ENCODE data around the gene PRPF19.
A peak's percentile ranks its signal among the peaks of the same experiment; 100 is the strongest.

Gene PRPF19

DNA sequence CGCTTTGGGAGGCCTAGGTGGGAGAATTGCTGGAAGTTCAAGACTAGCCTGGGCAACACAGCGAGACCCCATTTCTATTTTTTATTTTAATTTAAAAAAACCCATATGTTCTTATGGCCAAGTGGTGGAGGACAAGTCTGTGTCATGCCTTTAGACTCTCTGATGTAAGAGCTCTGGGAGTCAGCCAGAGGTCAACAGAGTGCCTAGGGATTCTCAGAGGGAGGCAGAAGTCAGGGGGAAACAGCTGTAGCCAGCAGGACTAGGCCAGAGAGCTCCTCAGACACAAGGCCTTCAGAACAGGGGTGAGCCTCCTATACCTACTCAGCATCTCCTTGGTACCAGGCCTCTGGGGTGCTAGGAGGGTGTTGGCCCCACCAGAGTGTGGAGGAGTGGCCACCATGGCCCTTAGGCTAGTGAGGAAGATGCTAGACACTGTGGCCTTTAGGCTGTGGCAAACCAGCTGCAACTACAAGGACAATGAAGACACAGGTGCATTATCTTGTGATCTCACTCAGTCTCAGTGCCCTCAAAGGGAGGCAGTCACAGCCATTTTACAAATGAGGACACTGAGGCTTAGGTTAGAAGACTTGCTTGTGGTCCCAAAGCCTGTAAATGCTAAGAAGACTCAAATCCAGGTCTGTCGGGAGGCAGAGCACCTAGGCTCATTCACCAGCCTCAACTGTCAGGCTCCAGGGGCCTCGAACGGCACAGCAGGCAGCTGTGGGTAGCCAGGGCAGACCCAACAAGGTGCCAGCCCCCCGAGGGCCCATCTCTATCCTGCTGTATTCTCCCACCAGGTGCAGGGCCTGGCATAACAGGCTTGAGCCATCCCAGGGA is 34.0 kb downstream of the PRPF19 start:
- peak; percentile 66 for DNase-seq

GRCh38 chr11:60871378-60872061 is 34.9 kb downstream of the PRPF19 start:
- DNase-seq, result peak; percentile 51

DNA sequence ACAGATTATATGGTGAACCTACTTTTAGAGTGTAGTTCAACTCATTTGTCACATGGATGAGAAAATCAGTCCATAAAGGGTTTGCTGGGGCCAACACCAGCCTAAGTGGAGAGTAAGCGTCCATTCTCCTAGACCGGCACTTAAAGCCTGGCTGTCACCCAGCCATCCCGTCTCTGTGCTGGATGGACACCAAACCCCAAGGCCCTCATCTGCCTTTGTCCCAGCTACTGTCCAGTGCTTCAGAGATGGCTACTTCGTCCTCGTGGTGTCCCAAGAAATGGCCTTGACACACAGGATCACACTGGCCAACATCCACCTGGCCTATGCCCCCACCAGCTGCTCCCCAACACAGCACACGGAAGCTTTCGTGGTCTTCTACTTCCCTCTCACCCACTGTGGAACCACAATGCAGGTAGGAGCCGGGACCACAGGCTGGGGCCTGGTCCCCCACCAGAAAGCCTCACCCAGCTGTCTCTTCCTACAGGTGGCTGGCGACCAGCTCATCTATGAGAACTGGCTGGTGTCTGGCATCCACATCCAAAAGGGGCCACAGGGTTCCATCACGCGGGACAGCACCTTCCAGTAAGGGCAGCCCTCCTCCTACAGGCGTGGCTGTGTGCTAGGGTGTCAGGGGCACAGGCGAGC is 35.5 kb downstream of the PRPF19 start:
- no peak for DNase-seq

DNA sequence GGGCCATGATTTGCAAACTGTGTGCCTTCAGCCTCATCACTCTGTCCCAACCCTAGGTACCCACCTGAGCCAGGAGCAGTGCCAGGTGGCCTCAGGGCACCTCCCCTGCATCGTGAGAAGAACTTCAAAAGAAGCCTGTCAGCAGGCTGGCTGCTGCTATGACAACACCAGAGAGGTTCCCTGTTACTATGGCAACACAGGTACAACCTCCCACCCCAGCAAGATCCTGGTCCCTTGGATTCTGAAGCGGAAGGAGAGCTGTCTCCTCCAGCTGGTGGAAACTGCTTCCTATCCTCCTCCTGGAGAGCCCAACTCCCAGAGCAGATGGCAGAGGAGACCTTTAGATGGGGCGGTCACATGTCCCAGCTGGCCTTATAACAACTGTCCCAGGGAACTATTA is 36.1 kb downstream of the PRPF19 start:
- DNase-seq, result no peak

GRCh38 chr11:60869451-60869825 is 36.9 kb downstream of the PRPF19 start:
- no peak for DNase-seq

DNA sequence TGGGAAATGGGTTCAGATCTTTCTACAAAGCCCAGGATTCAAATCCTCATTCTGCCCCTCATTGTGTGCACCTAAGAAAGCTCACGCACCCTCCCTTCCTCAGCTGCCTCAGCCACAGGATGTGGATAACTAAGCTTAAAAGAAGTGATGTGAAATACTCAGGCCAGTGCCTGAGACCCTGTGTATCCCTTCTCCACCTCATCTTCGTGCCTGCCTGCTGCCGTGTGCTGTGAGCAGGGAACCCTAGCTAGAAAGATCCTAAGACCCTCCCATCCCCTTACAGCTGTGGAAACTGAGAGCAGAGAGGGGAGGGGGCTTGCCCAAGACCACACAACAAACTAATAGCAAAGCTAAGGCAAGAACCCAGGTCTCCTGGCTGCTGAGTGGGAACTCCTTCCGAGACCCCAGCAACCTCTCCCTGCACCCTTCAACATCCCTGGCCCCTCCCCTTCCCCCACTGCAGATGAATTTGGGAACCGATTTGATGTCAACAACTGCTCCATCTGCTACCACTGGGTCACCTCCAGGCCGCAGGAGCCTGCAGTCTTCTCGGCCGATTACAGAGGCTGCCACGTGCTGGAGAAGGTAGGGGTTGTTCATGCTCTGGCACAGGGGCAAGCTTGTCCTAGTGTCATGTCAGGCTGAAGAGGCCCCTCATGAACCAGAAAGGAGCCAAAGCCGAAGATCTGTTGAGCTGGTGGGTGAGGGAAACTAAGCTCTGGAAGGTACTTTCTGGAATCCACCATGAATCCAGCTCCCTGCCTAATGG is 37.5 kb downstream of the PRPF19 start:
- DNase-seq, result no peak

- DNase-seq, result no peak
These were observed 38.3 kb downstream of the PRPF19 start for GRCh38 chr11:60867871-60868681.

DNA sequence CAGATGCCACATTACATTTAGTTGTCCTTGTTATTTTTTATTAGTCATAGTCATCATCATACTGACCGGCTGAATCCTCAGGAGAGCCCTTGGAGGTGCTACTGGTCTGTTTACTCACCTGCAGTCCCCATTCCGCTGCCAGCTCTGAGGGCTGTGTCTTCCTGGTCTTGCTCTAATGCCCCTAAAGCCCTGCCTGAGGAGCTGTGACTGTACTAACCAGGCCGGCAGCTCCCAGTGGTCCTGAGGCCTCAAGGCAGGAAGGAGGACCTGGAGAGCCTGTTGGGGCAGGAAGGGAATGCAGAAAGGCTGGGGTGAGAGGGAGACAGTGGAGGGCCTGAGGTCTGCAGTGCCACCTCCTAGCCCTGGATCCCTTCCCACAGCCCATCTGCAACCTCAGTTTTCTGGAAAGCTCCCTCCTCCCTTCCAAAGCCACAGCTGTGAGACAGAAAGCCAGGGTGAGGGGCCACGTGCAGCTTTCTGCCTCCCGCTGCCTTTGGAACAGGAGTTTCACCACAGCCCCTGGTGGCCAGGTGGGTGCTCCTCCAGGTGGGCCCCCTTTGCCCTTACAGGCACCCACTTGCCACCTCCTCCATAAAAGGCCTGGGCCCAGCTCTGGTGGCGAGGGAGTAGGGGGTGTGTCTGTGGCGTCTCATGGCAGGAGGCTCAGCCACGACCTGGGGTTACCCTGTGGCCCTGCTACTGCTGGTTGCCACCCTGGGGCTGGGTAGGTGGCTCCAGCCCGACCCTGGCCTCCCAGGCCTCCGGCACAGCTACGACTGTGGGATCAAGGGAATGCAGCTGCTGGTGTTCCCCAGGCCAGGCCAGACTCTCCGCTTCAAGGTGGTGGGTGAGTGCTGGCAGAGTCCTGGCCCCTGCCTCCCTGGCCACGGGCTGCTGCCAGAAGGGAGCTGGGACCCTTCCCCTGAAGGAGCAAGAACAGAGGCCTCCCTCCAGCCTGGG is 39.2 kb downstream of the PRPF19 start, which contains the start of gene ZP1:
ZP1 (plus strand) TSS at position 632 of the 960 bp plus-strand sequence; CDS start at position 652, 20 bp downstream.
- DNase-seq, result no peak

DNA sequence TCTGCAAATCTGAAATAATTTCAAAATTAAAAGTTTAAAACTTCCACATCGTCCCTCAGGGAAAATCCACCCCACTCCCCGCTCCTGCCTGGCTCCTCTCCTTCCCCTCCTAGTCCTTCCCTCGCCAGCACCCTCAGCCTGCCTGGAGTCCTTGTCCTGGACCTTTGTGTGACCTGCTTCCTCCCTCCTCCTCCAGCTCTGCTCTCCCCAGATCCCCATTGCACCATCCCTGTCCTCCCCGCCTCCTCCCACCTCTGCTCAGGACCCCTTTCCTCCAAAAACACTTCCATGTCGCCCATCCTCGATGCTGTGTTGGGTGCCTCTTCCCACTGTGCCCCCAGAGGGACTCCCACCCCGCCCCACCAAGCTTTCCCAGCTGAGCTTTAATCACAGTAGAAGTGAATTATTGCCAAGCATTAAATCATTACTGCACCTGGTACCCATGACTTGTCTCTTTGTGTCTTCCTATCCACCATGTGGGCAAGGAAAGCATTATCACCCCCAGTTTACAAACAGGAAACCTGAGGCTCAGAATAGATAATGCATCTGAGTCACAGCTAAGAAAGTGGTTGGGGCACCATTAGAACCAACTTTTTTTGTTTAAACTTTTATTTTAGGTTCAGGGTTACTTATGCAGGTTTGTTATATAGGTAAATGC is 41.4 kb downstream of the PRPF19 start:
- DNase-seq, result no peak

- DNase-seq, result no peak
These were observed 42.5 kb downstream of the PRPF19 start for GRCh38 chr11:60863550-60864521.

GRCh38 chr11:60862171-60862570 is 44.2 kb downstream of the PRPF19 start:
- DNase-seq, result no peak

- DNase-seq, result peak; percentile 11
These were observed 45.4 kb downstream of the PRPF19 start for GRCh38 chr11:60860943-60861342.

- DNase-seq, result no peak
These were observed 46.7 kb downstream of the PRPF19 start for GRCh38 chr11:60859616-60860250.

GRCh38 chr11:60858731-60859464 is 47.5 kb downstream of the PRPF19 start:
- DNase-seq, result no peak

GRCh38 chr11:60858236-60858635 is 48.1 kb downstream of the PRPF19 start:
- DNase-seq, result no peak

GRCh38 chr11:60857378-60858232 is 48.8 kb downstream of the PRPF19 start:
- peak; percentile 79 for DNase-seq
